ENCODE results near the gene ACAP2.

Gene ACAP2

GRCh38 chr3:195259475-195260279 lies 183.1 kb downstream of the ACAP2 start:
- DNase-seq (ENCODE audit: low spot score): peak; percentile 96

- DNase-seq (ENCODE audit: low spot score): no peak
Observed at GRCh38 chr3:195259154-195259474, 183.7 kb downstream of the ACAP2 start.

- DNase-seq (ENCODE audit: low spot score): no peak
Observed at GRCh38 chr3:195258449-195259153, 184.2 kb downstream of the ACAP2 start.

GRCh38 chr3:195257454-195258448 lies 185.1 kb downstream of the ACAP2 start:
- DNase-seq (ENCODE audit: low spot score): no peak

GRCh38 chr3:195256639-195257453 lies 186.0 kb downstream of the ACAP2 start:
- DNase-seq (ENCODE audit: low spot score): no peak

GRCh38 chr3:195255571-195256501 lies 187.0 kb downstream of the ACAP2 start:
- DNase-seq (ENCODE audit: low spot score): no peak

GRCh38 chr3:195255176-195255500 lies 187.7 kb downstream of the ACAP2 start:
- DNase-seq (ENCODE audit: low spot score): no peak

GRCh38 chr3:195254454-195255175 lies 188.2 kb downstream of the ACAP2 start:
- no peak for DNase-seq (ENCODE audit: low spot score)

GRCh38 chr3:195253923-195254432 lies 188.8 kb downstream of the ACAP2 start:
- DNase-seq (ENCODE audit: low spot score): no peak

GRCh38 chr3:195251336-195252065 lies 191.3 kb downstream of the ACAP2 start:
- DNase-seq (ENCODE audit: low spot score): no peak

- DNase-seq (ENCODE audit: low spot score): no peak
Observed at GRCh38 chr3:195250473-195251251, 192.2 kb downstream of the ACAP2 start.

GRCh38 chr3:195249858-195250464 lies 192.9 kb downstream of the ACAP2 start:
- DNase-seq (ENCODE audit: low spot score): no peak

- no peak for DNase-seq (ENCODE audit: low spot score)
Observed at GRCh38 chr3:195249057-195249770, 193.6 kb downstream of the ACAP2 start.

GRCh38 chr3:195248281-195248680 lies 194.5 kb downstream of the ACAP2 start:
- DNase-seq (ENCODE audit: low spot score): no peak

GRCh38 chr3:195247863-195248189 lies 195.0 kb downstream of the ACAP2 start:
- DNase-seq (ENCODE audit: low spot score): no peak

- no peak for DNase-seq (ENCODE audit: low spot score)
Observed at GRCh38 chr3:195247086-195247862, 195.5 kb downstream of the ACAP2 start.
